Astrocyte of the cerebellum (primary cell): Measurements from ENCODE around the gene WBP11.
"Not testable (repeated sequence)": the region's sequence is repeated elsewhere in the genome, so short reads cannot be mapped to it uniquely, and the experiment has no call there.

Experiments used
- DNase-seq: peaks from one replicate; pipeline ENCODE4 v3.0.0-alpha.2; 2011; ENCODE audit warnings: low read depth
- H3K4me3 ChIP-seq: 2 replicates; pipeline ENCODE4 v1.5.1; 2011; ENCODE audit warnings: mild to moderate bottlenecking, low read depth, low read length, moderate library complexity
- in situ Hi-C: cut with HindIII; loops from 2 replicates; pipeline ENCODE4 v1.10.0; 2017; ENCODE audit warnings: low sequenced_read_pairs
- TF ChIP-seq, protein P1 (sequence below): IDR thresholded peaks from 2 replicates; pipeline ENCODE4 v1.5.1; 2012; ENCODE audit warnings: low read length, low read depth, moderate library complexity, mild to moderate bottlenecking; ENCODE audit errors: missing control alignments

Gene WBP11

DNA sequence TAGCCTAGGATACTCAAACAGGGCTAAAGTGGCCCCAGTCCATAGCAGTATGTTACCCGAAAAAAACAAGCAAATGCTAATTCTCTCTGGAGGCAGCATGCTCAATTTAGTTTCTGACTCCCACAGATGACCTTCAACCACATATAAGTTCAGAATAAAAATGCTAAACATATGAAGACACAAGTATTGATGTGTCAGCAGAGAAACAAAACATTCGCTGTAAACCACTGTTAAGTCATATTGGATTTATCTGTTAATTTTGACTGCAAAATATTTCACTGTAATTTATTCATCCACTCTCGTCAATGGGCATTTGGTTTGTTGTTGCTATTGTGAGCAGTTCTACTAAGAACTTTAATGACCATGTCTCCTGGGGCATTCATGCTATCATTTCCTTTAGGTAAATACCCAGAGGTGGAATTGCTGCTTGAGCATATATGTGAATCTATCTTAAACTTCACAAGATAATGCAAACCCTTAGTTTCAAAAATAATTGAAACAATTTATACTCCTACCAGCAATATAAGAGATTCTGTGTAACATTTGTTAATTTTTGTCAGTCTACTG lies 36.5 kb downstream of the WBP11 start:
- TF ChIP-seq, protein P1, sequence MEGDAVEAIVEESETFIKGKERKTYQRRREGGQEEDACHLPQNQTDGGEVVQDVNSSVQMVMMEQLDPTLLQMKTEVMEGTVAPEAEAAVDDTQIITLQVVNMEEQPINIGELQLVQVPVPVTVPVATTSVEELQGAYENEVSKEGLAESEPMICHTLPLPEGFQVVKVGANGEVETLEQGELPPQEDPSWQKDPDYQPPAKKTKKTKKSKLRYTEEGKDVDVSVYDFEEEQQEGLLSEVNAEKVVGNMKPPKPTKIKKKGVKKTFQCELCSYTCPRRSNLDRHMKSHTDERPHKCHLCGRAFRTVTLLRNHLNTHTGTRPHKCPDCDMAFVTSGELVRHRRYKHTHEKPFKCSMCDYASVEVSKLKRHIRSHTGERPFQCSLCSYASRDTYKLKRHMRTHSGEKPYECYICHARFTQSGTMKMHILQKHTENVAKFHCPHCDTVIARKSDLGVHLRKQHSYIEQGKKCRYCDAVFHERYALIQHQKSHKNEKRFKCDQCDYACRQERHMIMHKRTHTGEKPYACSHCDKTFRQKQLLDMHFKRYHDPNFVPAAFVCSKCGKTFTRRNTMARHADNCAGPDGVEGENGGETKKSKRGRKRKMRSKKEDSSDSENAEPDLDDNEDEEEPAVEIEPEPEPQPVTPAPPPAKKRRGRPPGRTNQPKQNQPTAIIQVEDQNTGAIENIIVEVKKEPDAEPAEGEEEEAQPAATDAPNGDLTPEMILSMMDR = no peak
- H3K4me3 ChIP-seq = no peak overlapping the region
- no peak for DNase-seq
- in situ Hi-C loops = no loop called here

DNA sequence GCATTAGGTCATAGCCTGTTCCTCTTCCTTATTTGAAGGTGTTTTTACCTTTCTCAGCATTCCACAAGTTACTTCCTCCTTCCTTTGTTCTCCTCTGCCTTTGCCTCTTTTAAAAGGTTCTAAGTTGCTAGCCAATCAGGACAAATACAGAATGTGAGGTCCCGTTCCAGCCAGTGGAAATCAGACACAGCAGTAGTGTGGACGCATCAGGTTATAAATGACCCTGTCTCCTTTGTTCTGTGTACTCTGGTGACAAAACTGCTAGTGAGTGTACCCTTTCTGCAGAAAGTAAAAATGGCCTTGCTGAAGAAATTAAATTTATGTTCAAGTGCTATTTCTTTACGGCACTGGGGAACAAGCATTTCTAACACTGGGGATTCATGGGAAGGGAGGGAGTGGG lies 37.3 kb downstream of the WBP11 start:
- in situ Hi-C loops, H3K4me3 ChIP-seq, DNase-seq: not testable (repeated sequence)

DNA sequence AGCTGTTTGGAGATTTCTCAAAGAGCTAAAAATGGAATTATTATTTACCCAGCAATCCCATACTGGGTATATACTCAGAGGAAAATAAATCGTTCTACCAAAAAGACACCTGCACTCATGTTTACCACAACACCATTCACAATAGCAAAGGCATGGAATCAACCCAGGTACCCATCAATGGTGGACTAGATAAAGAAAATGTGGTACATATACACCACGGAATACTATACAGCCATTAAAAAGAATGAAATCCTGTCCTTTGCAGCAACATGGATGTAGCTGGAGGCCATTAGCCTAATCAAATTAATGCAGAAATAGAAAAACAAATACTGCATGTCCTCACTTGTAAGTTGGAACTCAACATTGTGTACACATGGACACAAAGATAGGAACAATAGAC lies 37.9 kb downstream of the WBP11 start:
- DNase-seq = no peak

DNA sequence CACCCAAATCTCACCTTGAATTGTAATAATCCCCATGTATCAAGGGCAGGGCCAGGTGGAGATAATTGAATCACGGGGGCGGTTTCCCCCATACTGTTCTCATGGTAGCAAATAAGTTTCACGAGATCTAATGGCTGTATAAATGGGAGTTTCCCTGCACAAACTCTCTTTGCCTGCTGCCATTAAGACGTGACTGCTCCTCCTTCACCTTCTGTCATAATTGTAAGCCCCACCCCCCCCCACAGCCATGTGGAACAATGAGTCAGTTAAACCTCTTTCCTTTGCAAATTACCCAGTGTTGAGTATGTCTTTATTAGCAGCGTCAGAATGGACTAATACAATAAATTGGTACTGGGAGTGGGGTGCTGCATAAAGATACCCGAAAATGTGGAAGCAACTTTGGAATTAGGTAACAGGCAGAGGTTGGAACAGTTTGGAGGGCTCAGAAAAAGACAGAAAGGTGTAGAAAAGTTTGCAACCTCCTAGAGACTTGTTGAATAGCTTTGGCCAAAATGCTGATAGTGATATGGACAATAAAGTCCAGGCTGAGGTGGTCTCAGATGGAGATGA lies 43.5 kb downstream of the WBP11 start:
- in situ Hi-C loops, H3K4me3 ChIP-seq, DNase-seq: not testable (repeated sequence)

More for the DNA sequence above, 37.9 kb downstream of the WBP11 start:
- no peak overlapping the region for H3K4me3 ChIP-seq
- TF ChIP-seq, protein P1 = no peak
- in situ Hi-C loops = no loop called here

DNA sequence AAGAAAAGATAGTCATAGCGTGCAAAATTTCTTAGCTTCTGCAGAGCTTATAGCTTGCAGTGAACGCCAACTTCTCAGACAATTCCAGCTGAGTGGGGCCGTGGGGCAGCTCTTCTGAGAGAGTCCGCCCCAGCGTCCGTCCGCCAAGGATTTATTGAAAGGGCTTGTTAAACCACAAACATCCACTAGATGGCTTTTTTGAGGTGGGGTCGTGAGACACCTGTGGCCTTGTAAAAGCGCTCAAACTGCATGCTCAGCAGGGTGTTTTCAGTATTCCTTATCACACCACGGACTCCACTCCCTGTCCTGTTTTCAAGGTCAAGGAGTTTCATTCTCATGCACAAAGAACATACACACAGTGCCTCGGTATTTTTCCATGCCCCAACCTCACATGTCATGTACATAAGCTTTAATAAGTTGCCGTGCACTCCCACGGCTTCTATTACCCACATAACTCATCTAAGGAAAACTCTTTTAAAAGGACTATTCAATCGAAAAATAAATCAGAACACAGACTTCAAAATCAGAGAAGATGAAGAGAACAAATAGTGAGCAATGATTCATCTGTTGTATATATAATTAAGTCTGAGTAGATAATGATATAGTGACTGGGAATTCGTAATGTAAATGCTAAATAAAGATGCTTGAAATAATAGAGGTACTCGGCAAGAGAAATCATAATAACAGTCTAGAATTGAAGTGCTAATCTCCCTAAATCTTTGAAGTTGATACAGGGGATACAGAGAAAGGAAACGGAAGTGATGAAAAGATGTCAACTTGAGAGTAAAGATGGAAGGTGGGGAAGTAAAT lies 46.7 kb downstream of the WBP11 start:
- DNase-seq = no peak
- in situ Hi-C loops = no loop called here
- TF ChIP-seq, protein P1 = peak; percentile 41
- H3K4me3 ChIP-seq = no peak overlapping the region

DNA sequence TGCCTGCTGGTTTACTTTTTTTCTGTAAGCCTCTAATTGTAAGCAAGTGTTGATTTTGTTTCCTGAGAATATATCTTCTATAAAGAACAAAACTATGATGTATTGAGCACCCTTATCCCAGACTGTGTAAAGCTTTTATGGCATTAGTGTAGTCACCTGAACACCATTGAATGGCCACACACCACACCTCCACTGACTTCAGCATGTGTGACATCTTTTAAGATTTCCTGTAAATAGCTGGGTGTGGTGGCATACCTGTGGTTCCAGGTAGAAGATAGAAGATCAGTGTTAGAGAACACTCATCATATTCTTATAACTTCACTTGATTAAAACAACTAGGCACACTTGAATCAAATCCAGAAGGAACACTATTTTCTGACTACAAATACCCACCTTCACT lies 51.3 kb downstream of the WBP11 start:
- H3K4me3 ChIP-seq = no peak overlapping the region
- no peak for DNase-seq
- in situ Hi-C loops = no loop called here
- TF ChIP-seq, protein P1 = no peak

DNA sequence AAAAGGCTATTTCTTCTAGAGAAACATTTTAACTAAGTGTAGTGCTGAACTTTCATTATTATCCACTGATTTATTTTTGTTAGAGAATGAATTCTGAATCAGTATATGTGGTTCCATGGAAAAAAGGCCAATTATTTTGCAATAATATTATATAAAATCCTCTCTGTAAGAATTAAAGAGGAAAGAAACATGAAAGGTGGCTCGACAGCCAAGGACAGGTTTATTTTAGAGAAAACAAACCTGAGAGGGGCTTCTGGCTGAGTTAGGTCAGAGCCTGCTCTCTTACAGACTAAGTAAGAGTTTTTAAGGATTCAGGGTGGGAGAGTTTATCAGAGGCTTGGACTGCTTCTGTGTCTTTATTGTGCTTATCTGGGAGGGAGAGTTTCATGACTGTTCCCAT lies 60.2 kb downstream of the WBP11 start:
- no peak overlapping the region for H3K4me3 ChIP-seq
- DNase-seq = no peak
- in situ Hi-C loops = no loop called here
- TF ChIP-seq, protein P1 = no peak
